NCI-H1092 treated with DMSO at 0.1 percent for 48 hours (cell line): ENCODE measurements around the gene KCNIP3.

ENCODE experiments used
- DNase-seq: peaks from one replicate; lab custom pipeline; 2025; lab: John Stamatoyannopoulos, UW

KCNIP3 gene

GRCh38 chr2:95329891-95330793, 33.0 kb downstream of the KCNIP3 start:
- peak; percentile 10 for DNase-seq

DNA sequence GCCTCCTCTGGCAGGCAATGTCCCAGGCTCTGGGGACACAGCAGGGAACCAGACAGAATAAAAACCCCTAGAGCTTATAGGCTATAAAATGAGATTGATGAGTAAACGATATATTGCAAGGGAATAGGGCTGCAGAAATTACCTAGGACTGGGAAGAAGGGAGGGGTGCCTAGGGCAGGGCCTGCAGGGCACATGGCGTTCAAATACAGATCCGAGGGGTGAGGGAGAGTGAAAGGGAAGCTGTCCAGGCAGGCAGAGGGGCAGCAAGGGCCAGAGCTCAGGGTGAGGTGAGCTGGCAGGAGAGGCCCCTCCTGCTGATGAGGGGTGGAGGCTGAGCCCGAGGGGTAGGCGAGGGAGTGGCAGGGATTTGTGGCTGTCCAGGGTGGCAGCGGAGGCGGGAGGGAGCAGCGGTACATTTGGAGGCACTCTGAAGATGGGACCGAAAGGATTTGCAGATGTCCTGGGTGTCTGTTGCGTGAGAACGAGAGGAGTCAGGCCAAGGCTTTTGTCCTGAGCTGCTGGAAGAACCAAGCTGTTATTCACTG, 33.7 kb downstream of the KCNIP3 start:
- DNase-seq: no peak

GRCh38 chr2:95331606-95332005, 34.5 kb downstream of the KCNIP3 start:
- no peak for DNase-seq

DNA sequence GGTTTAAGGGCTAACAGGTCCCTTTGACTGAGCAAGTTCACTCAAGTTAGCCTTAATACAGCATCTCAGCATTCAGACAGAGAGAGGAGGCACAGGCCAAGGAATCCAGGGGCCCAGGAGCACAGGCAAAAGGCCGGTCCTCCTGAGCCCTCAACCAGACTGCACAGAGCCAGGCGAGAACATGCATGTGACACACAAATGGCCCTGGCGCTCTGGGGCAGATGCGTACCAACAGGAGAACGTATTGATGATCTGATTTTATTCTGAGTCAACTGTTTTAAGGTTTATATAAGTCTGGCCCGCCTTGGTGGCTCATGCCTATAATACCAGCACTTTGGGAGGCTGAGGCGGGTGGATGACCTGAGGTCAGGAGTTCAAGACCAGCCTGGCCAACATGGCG, 34.9 kb downstream of the KCNIP3 start:
- DNase-seq: no peak

DNA sequence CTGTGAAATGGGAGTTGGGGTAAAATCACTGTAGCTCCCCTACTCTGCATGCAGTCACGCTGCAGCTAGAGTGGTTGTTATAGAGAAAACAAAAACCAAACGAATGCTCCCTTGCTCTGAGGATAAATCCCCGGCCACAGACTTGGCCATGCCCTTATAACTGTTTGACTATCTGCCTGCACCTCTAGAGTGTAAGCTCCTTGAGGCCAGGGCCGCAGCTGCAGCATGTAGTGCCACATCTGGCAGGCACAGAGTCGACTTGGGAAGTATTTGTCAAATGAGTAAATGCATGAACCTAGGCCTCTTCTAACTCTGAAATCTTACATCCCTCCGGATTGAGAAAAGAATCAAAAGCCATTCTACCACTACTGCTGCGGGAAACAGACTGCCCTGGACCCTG, 35.9 kb downstream of the KCNIP3 start:
- no peak for DNase-seq

GRCh38 chr2:95333888-95334338, 36.8 kb downstream of the KCNIP3 start:
- DNase-seq: no peak

- no peak for DNase-seq
Measured at GRCh38 chr2:95334916-95335641, 37.9 kb downstream of the KCNIP3 start.

- DNase-seq: no peak
Measured at GRCh38 chr2:95336406-95336805, 39.3 kb downstream of the KCNIP3 start.

DNA sequence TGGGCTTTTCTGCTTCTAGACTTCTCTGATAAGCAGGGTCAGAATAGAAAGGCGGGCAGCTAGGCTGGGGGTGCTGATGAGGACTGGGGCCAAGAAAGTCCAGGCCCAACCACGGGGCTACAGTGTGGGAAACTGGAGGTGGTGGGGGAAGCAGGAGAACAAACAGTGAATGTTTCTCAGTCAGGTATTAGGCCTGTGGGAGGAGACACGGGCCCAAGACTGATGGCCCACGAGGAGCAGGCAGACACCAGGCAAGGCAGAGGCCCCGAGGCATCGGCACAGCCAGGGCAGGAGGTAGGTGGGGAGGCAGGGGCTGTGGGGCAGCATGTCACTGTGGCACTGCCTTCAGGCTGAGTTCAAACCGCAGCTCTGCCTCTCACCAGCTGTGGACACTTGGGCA, 40.7 kb downstream of the KCNIP3 start:
- DNase-seq: no peak

GRCh38 chr2:95342556-95343320, 45.6 kb downstream of the KCNIP3 start:
- no peak for DNase-seq

- DNase-seq: no peak
Measured at GRCh38 chr2:95343429-95344214, 46.5 kb downstream of the KCNIP3 start.

DNA sequence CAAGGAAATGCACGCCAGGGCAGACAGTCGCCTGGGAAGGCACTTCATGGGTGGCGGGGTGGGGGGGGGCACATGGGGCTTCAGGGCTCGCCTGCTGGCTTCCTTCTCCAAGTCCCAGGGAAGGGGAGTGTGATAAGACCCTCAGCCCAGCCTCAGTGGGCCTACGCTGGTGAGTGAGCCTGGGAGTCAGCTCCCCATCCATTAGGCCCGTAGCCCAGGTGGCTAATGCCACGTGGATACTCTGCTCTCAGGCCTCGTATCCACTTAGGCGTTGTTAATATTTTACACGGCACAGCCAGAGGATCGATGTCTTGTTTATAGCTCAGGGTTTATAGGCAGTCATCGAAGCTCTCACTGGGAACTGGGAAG, 47.1 kb downstream of the KCNIP3 start:
- DNase-seq: no peak

DNA sequence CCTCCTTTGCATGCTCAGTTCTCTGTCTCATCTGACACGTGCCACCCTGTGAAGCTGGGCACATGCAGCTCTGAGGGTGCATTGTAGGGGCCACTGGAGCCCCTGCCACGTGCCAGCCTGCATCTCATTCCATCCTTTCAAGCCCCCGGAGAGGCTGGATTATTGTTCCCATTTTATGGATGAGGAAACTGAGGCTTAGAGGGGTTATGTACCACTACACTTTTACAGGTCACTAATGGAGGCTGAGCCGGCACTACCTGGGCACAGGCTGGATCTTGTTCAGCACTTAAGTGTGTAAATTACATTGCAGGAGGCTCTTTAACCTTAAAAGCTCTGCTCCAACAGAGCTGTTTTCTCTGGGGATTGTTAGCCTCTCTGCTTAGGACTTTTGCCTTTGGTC, 47.5 kb downstream of the KCNIP3 start:
- DNase-seq: no peak

- DNase-seq: no peak
Measured at GRCh38 chr2:95345081-95345562, 48.0 kb downstream of the KCNIP3 start.

- DNase-seq: peak; percentile 51
Measured at GRCh38 chr2:95345563-95346230, 48.5 kb downstream of the KCNIP3 start.

DNA sequence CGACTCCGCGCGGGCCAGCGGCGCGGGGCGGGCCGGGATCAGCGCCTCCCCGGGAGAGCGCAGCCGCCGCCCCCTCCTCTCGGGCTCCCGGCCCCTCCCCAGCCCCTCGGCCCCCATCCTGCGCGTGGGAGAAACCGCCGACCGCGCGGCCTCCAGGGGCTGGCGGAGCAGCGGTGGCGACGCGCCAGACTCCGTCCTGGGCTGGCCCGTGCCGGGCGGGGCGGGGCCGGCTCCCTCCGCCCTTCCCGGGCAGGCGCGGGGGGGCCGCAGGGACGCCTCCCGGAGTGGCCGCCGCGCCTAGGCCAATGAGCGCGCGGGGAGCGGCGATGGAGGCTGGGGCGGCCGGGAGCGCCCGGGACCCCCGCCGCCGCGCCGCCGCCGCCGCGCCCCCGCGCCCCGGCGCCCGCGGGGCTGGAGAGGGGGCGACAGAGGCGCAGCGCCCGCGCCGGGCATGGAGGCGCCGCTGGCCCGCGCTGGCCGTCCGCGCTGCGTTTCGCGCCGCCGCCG, 49.1 kb downstream of the KCNIP3 start:
- DNase-seq: no peak

DNA sequence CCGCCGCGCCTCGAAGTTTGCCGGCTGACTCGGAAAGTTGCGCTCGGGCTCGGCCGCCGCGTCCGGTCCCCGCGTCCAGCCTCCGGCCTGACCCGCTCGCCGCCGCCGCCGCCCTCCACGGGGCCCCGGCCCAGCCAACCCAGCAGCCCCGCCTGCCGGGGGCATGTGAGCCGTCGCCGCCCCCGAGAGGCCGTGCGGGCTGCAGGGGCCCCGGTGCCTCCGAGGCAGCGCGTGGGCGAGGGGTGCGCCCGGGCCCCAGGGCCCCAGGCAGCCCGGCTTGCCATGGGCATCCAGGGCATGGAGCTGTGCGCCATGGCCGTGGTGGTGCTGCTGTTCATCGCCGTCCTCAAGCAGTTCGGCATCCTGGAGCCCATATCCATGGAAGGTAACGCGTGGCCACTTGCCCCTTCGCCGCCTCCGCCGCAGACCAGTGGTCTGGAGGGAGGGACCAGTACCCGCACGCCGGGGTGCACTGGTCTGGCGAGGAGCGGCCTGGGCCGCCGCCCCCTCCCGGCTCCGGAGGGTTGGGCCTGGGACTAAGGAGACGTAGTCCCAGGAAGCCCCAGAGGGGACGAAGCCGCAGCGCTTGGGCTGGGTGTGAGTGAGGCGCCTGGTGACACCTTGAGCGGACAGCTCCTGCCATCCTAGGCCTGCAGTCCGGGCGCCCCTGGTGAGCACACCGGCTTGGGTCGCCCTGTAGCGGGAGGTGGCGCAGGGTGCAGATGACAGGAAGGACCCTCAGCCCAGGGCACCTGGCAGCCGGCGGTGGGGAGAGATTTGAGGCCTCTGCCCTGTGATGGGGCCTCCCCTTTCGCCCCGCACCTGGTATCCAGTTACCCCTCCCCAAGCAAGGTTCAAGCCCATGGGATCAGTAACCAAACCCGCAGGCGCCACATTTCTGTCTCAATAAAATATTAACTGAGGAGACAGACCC, 49.9 kb downstream of the KCNIP3 start:
- no peak for DNase-seq

DNA sequence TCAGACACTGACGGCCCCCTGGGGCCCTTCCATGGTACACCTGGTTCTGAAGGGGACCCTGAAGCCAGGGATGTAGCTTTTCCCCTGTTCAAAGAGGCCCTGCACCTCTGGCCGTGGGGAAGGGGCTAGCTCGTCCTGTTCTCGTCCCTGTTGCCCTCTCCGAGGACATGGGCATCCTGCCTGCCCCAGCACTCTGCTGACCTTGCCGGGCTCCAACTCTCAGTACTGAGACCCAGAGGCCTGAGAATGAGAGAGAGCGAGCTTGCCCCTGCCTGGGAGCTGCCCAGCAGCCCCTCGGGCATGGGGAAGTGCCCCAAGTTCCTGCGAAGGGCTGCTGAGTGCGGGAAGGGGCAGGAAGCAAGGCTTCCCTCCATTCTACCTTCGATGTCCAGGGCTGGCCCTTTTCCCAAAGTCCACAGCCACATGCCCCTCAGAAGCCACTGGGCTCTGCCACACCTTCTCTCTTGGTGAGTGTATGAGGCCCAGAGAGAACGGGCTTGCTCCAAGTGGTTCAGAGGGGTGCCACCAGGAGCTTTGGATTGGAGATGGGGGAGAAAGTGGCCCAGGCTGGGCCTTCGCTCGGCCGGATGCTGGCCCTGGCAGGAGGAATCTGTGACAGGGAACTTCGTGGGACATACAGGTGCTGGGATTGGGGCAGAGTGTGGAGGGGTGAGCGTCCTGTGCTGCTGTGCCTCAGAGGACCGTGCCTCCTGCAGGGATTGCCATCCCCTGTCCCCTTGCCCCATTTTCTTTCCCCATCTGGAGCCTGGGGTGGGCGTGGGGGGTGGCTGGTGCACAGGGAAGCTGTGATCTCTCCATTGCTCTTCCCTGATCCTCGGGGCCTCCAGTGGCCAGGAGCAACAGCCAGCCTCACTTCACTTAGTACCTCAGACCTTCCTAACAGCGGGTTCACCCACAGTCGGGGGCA, 50.8 kb downstream of the KCNIP3 start:
- no peak for DNase-seq
